OCI-LY7 (cell line): Measurements from ENCODE around the gene CNKSR2.

Source experiments
- CTCF ChIP-seq: fragments of 200-600 bp; sonication (generic); conservative IDR thresholded peaks from 2 replicates; pipeline ENCODE4 v1.5.1; 2014; ENCODE audit warnings: mild to moderate bottlenecking, antibody characterized with exemption, low read length, moderate library complexity, mixed read lengths
- EZH2phosphoT487 ChIP-seq: fragments of 200-600 bp; sonication (generic); IDR thresholded peaks from 2 replicates; pipeline ENCODE4 v1.6.1; 2018; ENCODE audit warnings: low read depth, borderline replicate concordance, mild to moderate bottlenecking, mixed run types, antibody characterized with exemption, low read length, moderate library complexity, mixed read lengths

- TF ChIP-seq CTCF: no peak
- no peak for TF ChIP-seq EZH2phosphoT487
Measured at GRCh38 chrX:21639775-21640174, 265.6 kb downstream of the CNKSR2 start.
